Esophagus muscularis mucosa (tissue), 4 donors: ENCODE results near the gene RAB40A. TPM values are rescaled to one million over a fixed set of nuclear protein-coding genes. Genes with fewer than 3 reads are reported as not detected.

Experiments used
- DNase-seq: peaks from one replicate; pipeline ENCODE4 v3.0.0-alpha.2; 2017; ENCODE audit errors: extremely low spot score
- H3K27ac ChIP-seq, 4 donors: fragments of 200-600 bp; sonication (generic); replicated peaks in 1 of 4; 1 replicate in 3 of 4; 2 replicates in 1 of 4; pipeline ENCODE4 v1.5.1; 2016 to 2019; ENCODE audit warnings: mild to moderate bottlenecking in 1 of 4
- H3K27me3 ChIP-seq, 4 donors: fragments of 200-600 bp; sonication (generic); one replicate each; pipeline versions ENCODE4 v1.5.1 to v1.6.0; 2016 to 2019
- H3K36me3 ChIP-seq, 4 donors: fragments of 200-600 bp; sonication (generic); one replicate each; pipeline ENCODE4 v1.5.1; 2016 to 2019
- H3K4me1 ChIP-seq, 4 donors: fragments of 200-600 bp; sonication (generic); one replicate each; pipeline ENCODE4 v1.5.1; 2016 to 2019
- H3K4me3 ChIP-seq, 4 donors: fragments of 200-600 bp; sonication (generic); 1 replicate in 2 of 4; 2 replicates in 2 of 4; pipeline ENCODE4 v1.5.1; 2016 to 2019; ENCODE audit warnings: mild to moderate bottlenecking in 4 of 4, moderate library complexity in 1 of 4
- H3K9me3 ChIP-seq, 4 donors: fragments of 200-600 bp; sonication (generic); 1 replicate in 3 of 4; 2 replicates in 1 of 4; pipeline ENCODE4 v1.5.1; 2016 to 2019
- CTCF ChIP-seq, 3 experiments: fragments of 200-600 bp in 2 of 3; fragments of 450-650 bp in 1 of 3; sonication (generic) in 2 of 3; IDR thresholded peaks; one replicate each; pipeline ENCODE4 v1.5.1; 2017 to 2019; ENCODE audit warnings: antibody characterized with exemption in 3 of 3, mild to moderate bottlenecking in 2 of 3, moderate library complexity in 1 of 3
- EP300 ChIP-seq: sonication (generic); formaldehyde crosslinking; IDR thresholded peaks from one replicate; pipeline ENCODE4 v1.6.1; 2017; ENCODE audit warnings: antibody characterized with exemption
- POLR2A ChIP-seq: fragments of 450-650 bp; IDR thresholded peaks from one replicate; pipeline ENCODE4 v1.6.1; 2017; ENCODE audit warnings: antibody characterized with exemption, moderate library complexity, mild to moderate bottlenecking, low read depth
- POLR2AphosphoS5 ChIP-seq, 2 donors: sonication (generic); formaldehyde crosslinking; IDR thresholded peaks; one replicate each; pipeline ENCODE4 v1.6.1; 2017; ENCODE audit warnings: antibody characterized with exemption in 2 of 2
- WGBS: methylation state at CpG from one replicate; pipeline ENCODE4 v1.1.5; 2018; 5-methylcytosine and 5-hydroxymethylcytosine counted together
- intact Hi-C: fragments of 100-400 bp; cut with DNase I; formaldehyde crosslinking; loops from one replicate; pipeline ENCODE4 v1.15.1; 2023
- total RNA-seq, 4 donors: library from RNA; depleted of rRNA; stranded (reverse); fragments of >200 nt; gene quantifications; one replicate each; pipeline versions ENCODE4 v1.1.0 to v1.2.1, GENCODE V29; 2016

Gene RAB40A
- 10 to 100 TPM in 1 of 4 donors, 1 to 10 TPM in 3; 4.5 to 13.2 (median 9.5) TPM for total RNA-seq

GRCh38 chrX:103519389-103519788, at the start of gene RAB40A:
Gene RAB40A, minus strand, starts transcription at chrX:103519489. Its CDS starts 18,733 bp downstream, at chrX:103500756.
- Histone ChIP-seq H3K4me3 (no peak within 1 kb of the TSS), H3K27ac (no peak within 1 kb of the TSS), H3K4me1 (no peaks in the 10 kb centered on the region), H3K27me3 (no peaks in the 10 kb centered on the region), H3K9me3 (no peaks in the 10 kb centered on the region), H3K36me3 (no peaks in the 10 kb centered on the region)
- intact Hi-C loops = no loop called here
- no peak for DNase-seq
- TF ChIP-seq POLR2A = no peak
- TF ChIP-seq CTCF (IDR thresholded peaks at IDR 0.05) = no peak
- no peak for TF ChIP-seq EP300
- no peak for TF ChIP-seq POLR2AphosphoS5 (IDR thresholded peaks at IDR 0.05)
- WGBS = 47% methylated on average over 2 of the region's 2 CpGs

GRCh38 chrX:103565752-103566151, 46.5 kb upstream of the RAB40A start:
- Histone ChIP-seq H3K36me3 (no peaks in the 10 kb centered on the region), H3K27ac (no peak overlapping the region), H3K4me3 (no peak overlapping the region), H3K9me3 (no peaks in the 10 kb centered on the region), H3K4me1 (no peaks in the 10 kb centered on the region), H3K27me3 (peaks cover 0 to 11% (median 0%) of the 10 kb centered on the region in 4 donors)
- intact Hi-C loops = no loop called here
- WGBS = 32% methylated on average over 1 of the region's 1 CpG
- TF ChIP-seq EP300 = no peak
- TF ChIP-seq POLR2A = no peak
- no peak for TF ChIP-seq CTCF (IDR thresholded peaks at IDR 0.05)
- no peak for TF ChIP-seq POLR2AphosphoS5 (IDR thresholded peaks at IDR 0.05)
- DNase-seq = no peak

GRCh38 chrX:103565197-103565596, 45.9 kb upstream of the RAB40A start:
- intact Hi-C loops = no loop called here
- no peak for DNase-seq
- H3K4me3 ChIP-seq = no peak overlapping the region
- no peaks in the 10 kb centered on the region for H3K4me1 ChIP-seq
- no peak overlapping the region for H3K27ac ChIP-seq
- TF ChIP-seq EP300 (no peak), POLR2A (no peak)
- WGBS = 70% methylated on average over 4 of the region's 4 CpGs
- H3K36me3 ChIP-seq = no peaks in the 10 kb centered on the region
- H3K9me3 ChIP-seq = no peaks in the 10 kb centered on the region
- H3K27me3 ChIP-seq = peaks cover 0 to 11% (median 0%) of the 10 kb centered on the region in 4 donors

GRCh38 chrX:103562801-103563200, 43.5 kb upstream of the RAB40A start:
- TF ChIP-seq POLR2A (no peak), EP300 (no peak), POLR2AphosphoS5 (IDR thresholded peaks at IDR 0.05) (no peak), CTCF (IDR thresholded peaks at IDR 0.05) (no peak)
- Histone ChIP-seq H3K36me3 (no peaks in the 10 kb centered on the region), H3K9me3 (no peaks in the 10 kb centered on the region), H3K27ac (no peak overlapping the region), H3K4me3 (no peak overlapping the region), H3K4me1 (no peaks in the 10 kb centered on the region), H3K27me3 (peaks cover 0 to 8% (median 0%) of the 10 kb centered on the region in 4 donors)
- WGBS = 75% methylated on average over 2 of the region's 2 CpGs
- DNase-seq = no peak
- intact Hi-C loops = no loop called here

- Histone ChIP-seq H3K9me3 (no peaks in the 10 kb centered on the region), H3K27ac (no peak overlapping the region), H3K36me3 (no peaks in the 10 kb centered on the region), H3K4me1 (no peaks in the 10 kb centered on the region), H3K27me3 (no peaks in the 10 kb centered on the region), H3K4me3 (no peak overlapping the region)
- TF ChIP-seq POLR2AphosphoS5 (IDR thresholded peaks at IDR 0.05) = no peak
- TF ChIP-seq POLR2A = no peak
- TF ChIP-seq EP300 = no peak
- TF ChIP-seq CTCF (IDR thresholded peaks at IDR 0.05) = no peak
- DNase-seq = no peak
- 26% methylated on average over 1 of the region's 1 CpG for WGBS
- intact Hi-C loops = no loop called here
These were observed 41.0 kb upstream of the RAB40A start for GRCh38 chrX:103560256-103560655.
